GM23338 (cell line): ENCODE measurements around the gene SIRPD. TPM values are rescaled to one million over a fixed set of nuclear protein-coding genes. Genes with fewer than 3 reads are reported as not detected.

Source experiments
- ATAC-seq: fragments of 200-7000 bp; cut with Tn5 transposase; 3 replicates; pipeline ENCODE4 v1.9.1; 2020
- DNase-seq: peaks from one replicate; pipeline ENCODE4 v3.0.0-alpha.2; 2015; ENCODE audit warnings: low spot score
- H2AFZ ChIP-seq: fragments of 200-600 bp; sonication (generic); 2 replicates; pipeline ENCODE4 v1.8.0; 2016; ENCODE audit warnings: antibody characterized with exemption, mild to moderate bottlenecking, moderate library complexity
- H3F3A ChIP-seq: fragments of 200-600 bp; sonication (generic); replicated peaks from 2 replicates; pipeline ENCODE4 v1.8.0; 2017; ENCODE audit warnings: antibody characterized with exemption, mixed run types, low read depth
- H3K27ac ChIP-seq: fragments of 200-600 bp; sonication (generic); 2 replicates; pipeline ENCODE4 v1.6.1; 2016; ENCODE audit warnings: low read depth
- H3K27me3 ChIP-seq: fragments of 200-600 bp; sonication (generic); 2 replicates; pipeline ENCODE4 v1.8.0; 2016; ENCODE audit warnings: mild to moderate bottlenecking, mixed run types, moderate library complexity; ENCODE audit not compliant: insufficient read depth
- H3K36me3 ChIP-seq: fragments of 200-600 bp; sonication (generic); 2 replicates; pipeline ENCODE4 v1.8.0; 2016; ENCODE audit warnings: mild to moderate bottlenecking; ENCODE audit not compliant: insufficient read depth
- H3K4me1 ChIP-seq: fragments of 200-600 bp; sonication (generic); 2 replicates; pipeline ENCODE4 v1.8.0; 2016; ENCODE audit warnings: mild to moderate bottlenecking, moderate library complexity; ENCODE audit not compliant: insufficient read depth
- H3K4me2 ChIP-seq: fragments of 200-600 bp; sonication (generic); 2 replicates; pipeline ENCODE4 v1.7.1; 2017; ENCODE audit warnings: mixed run types
- H3K4me3 ChIP-seq: fragments of 200-600 bp; sonication (generic); 2 replicates; pipeline ENCODE4 v1.6.1; 2016; ENCODE audit warnings: mixed run types
- H3K79me2 ChIP-seq: fragments of 200-600 bp; sonication (generic); replicated peaks from 2 replicates; pipeline ENCODE4 v1.8.0; 2017; ENCODE audit warnings: mild to moderate bottlenecking; ENCODE audit not compliant: insufficient read depth
- H3K9me2 ChIP-seq: fragments of 200-600 bp; sonication (generic); 2 replicates; pipeline ENCODE4 v1.8.0; 2017; ENCODE audit not compliant: insufficient read depth
- H4K20me1 ChIP-seq: fragments of 200-600 bp; sonication (generic); replicated peaks from 2 replicates; pipeline ENCODE4 v1.8.0; 2017; ENCODE audit warnings: mild to moderate bottlenecking; ENCODE audit not compliant: insufficient read depth
- H3K27ac Mint-ChIP-seq: 2 replicates; pipeline ENCODE4 v1.8.0; 2020; ENCODE audit warnings: inconsistent platforms, mild to moderate bottlenecking, moderate library complexity, mixed read lengths
- H3K27me3 Mint-ChIP-seq: 3 replicates; pipeline ENCODE4 v1.8.0; 2022; ENCODE audit warnings: low read depth, mild to moderate bottlenecking, moderate library complexity, mixed read lengths, inconsistent platforms; ENCODE audit not compliant: insufficient read depth, poor library complexity
- H3K36me3 Mint-ChIP-seq: 3 replicates; pipeline ENCODE4 v1.8.0; 2021; ENCODE audit warnings: low read depth, mild to moderate bottlenecking, inconsistent platforms, moderate library complexity, mixed read lengths
- H3K4me1 Mint-ChIP-seq: 3 replicates; pipeline ENCODE4 v1.8.0; 2020; ENCODE audit warnings: mild to moderate bottlenecking, inconsistent platforms, mixed read lengths
- H3K4me3 Mint-ChIP-seq: 3 replicates; pipeline ENCODE4 v1.8.0; 2021; ENCODE audit warnings: moderate library complexity, mild to moderate bottlenecking, inconsistent platforms, mixed read lengths
- H3K9me3 Mint-ChIP-seq: 3 replicates; pipeline ENCODE4 v1.8.0; 2020; ENCODE audit warnings: moderate library complexity, mild to moderate bottlenecking, inconsistent platforms, mixed read lengths
- CREB1 ChIP-seq: fragments of 250-450 bp; sonication (Bioruptor Pico); IDR thresholded peaks from 2 replicates; pipeline ENCODE4 v1.5.0; 2020; ENCODE audit warnings: low read depth, mild to moderate bottlenecking, moderate library complexity
- CTCF ChIP-seq, 2 experiments: fragments of 200-600 bp in 1 of 2; sonication (generic) in 1 of 2; conservative IDR thresholded peaks; 2 replicates each; pipeline versions ENCODE4 v1.5.1 to v1.6.1; 2016 to 2017; ENCODE audit warnings: antibody characterized with exemption in 2 of 2, low read depth in 2 of 2, mild to moderate bottlenecking in 2 of 2, moderate library complexity in 1 of 2
- ETS1 ChIP-seq: IDR thresholded peaks from 2 replicates; pipeline ENCODE4 v1.6.1; 2016; ENCODE audit warnings: antibody characterized with exemption
- EZH2 ChIP-seq: fragments of 200-600 bp; sonication (generic); IDR thresholded peaks from one replicate; pipeline ENCODE4 v1.8.0; 2017; ENCODE audit warnings: antibody characterized with exemption, mild to moderate bottlenecking, low read depth; ENCODE audit not compliant: unreplicated experiment
- EZH2phosphoT487 ChIP-seq: fragments of 200-600 bp; sonication (generic); IDR thresholded peaks from one replicate; pipeline ENCODE4 v1.8.1; 2018; ENCODE audit warnings: antibody characterized with exemption; ENCODE audit not compliant: unreplicated experiment
- JUNB ChIP-seq: IDR thresholded peaks from one replicate; pipeline ENCODE4 v1.6.1; 2016; ENCODE audit warnings: antibody characterized with exemption; ENCODE audit not compliant: unreplicated experiment
- NANOG ChIP-seq: IDR thresholded peaks from 2 replicates; pipeline ENCODE4 v1.6.1; 2016; ENCODE audit warnings: antibody characterized with exemption, borderline replicate concordance
- POLR2AphosphoS5 ChIP-seq: IDR thresholded peaks from 2 replicates; pipeline ENCODE4 v1.6.1; 2016; ENCODE audit warnings: antibody characterized with exemption, low read depth
- REST ChIP-seq: IDR thresholded peaks from one replicate; pipeline ENCODE4 v1.6.1; 2018; ENCODE audit warnings: antibody characterized with exemption; ENCODE audit not compliant: unreplicated experiment
- STAT1 ChIP-seq: IDR thresholded peaks from one replicate; pipeline ENCODE4 v1.6.1; 2016; ENCODE audit warnings: antibody characterized with exemption; ENCODE audit not compliant: unreplicated experiment
- ZNF114 ChIP-seq: fragments of 250-450 bp; sonication (Bioruptor Pico); IDR thresholded peaks from 2 replicates; pipeline ENCODE4 v1.5.0; 2020; ENCODE audit warnings: mild to moderate bottlenecking, moderate library complexity
- ZNF331 ChIP-seq: fragments of 250-450 bp; sonication (Bioruptor Pico); IDR thresholded peaks from 2 replicates; pipeline ENCODE4 v1.5.0; 2020; ENCODE audit warnings: low read depth, mild to moderate bottlenecking, moderate library complexity
- ZNF462 ChIP-seq: fragments of 250-450 bp; sonication (Bioruptor Pico); IDR thresholded peaks from 2 replicates; pipeline ENCODE4 v1.5.0; 2020; ENCODE audit warnings: mild to moderate bottlenecking, moderate library complexity
- polyA plus RNA-seq: library from polyadenylated mRNA; unstranded; fragments of >200 nt; fragmentation: Nextera tagmentation; extraction: Ambion mirVana; gene quantifications from 2 replicates; pipeline ENCODE4 v1.2.1, GENCODE V29; 2016
- total RNA-seq: library from RNA; depleted of rRNA; stranded (reverse); fragments of >200 nt; shearing (Covaris generic); gene quantifications from 2 replicates; pipeline ENCODE4 v1.2.3, GENCODE V29; 2014

SIRPD gene
- total and polyA plus RNA-seq, 2 experiments from 2014 or later = not detected

- H3K4me3 Mint-ChIP-seq = no peak overlapping the region
- TF ChIP-seq CREB1 (CRISPR knock-in tag) (no peak), NANOG (no peak), EZH2 (no peak), STAT1 (no peak), ETS1 (no peak), ZNF331 (CRISPR knock-in tag) (no peak), ZNF114 (CRISPR knock-in tag) (no peak), EZH2phosphoT487 (no peak), POLR2AphosphoS5 (no peak), REST (no peak), CTCF (conservative IDR thresholded peaks at IDR 0.05; ENCODE audit: low read depth in 2 of 2) (no peak), ZNF462 (CRISPR knock-in tag) (no peak), JUNB (no peak)
- no peak for DNase-seq
- H2AFZ ChIP-seq = no peak overlapping the region; the same call in 1 of the 2 replicates
- no peak overlapping the region for H3K27ac Mint-ChIP-seq
- H3K27ac ChIP-seq = no peak overlapping the region
- H3K4me2 ChIP-seq = no peak overlapping the region
- no peaks in the 10 kb centered on the region for H3K79me2 ChIP-seq
- H3F3A ChIP-seq = no peaks in the 10 kb centered on the region
- ATAC-seq = no peak
- H4K20me1 ChIP-seq = no peaks in the 10 kb centered on the region
- H3K4me1 ChIP-seq = no peaks in the 10 kb centered on the region
- peaks cover 2% of the 10 kb centered on the region for H3K27me3 Mint-ChIP-seq
- H3K9me3 Mint-ChIP-seq = no peaks in the 10 kb centered on the region; the same call in 1 of the 3 replicates
- peaks cover 9% of the 10 kb centered on the region; the same call in 1 of the 2 replicates for H3K9me2 ChIP-seq
- no peaks in the 10 kb centered on the region for H3K36me3 Mint-ChIP-seq
- H3K27me3 ChIP-seq = no peaks in the 10 kb centered on the region
- no peaks in the 10 kb centered on the region for H3K4me1 Mint-ChIP-seq
- H3K4me3 ChIP-seq = no peak overlapping the region
- no peaks in the 10 kb centered on the region for H3K36me3 ChIP-seq
Observed at GRCh38 chr20:1563598-1563997, 6.1 kb upstream of the SIRPD start.
